RWPE2 (cell line): ENCODE results near the gene C2CD2L.
A peak's percentile ranks its signal among the peaks of the same experiment; 100 is the strongest.
"Not testable (repeated sequence)": the region's sequence is repeated elsewhere in the genome, so short reads cannot be mapped to it uniquely, and the experiment has no call there.

ENCODE experiments used
- ATAC-seq: fragments of 200-7000 bp; cut with Tn5 transposase; 3 replicates; pipeline ENCODE4 v1.9.1; 2021; ENCODE audit warnings: low read depth
- DNase-seq: peaks from one replicate; pipeline ENCODE4 v3.0.0-alpha.2; 2020; ENCODE audit warnings: low spot score
- H3K27ac ChIP-seq: fragments of 450-650 bp; 2 replicates; pipeline ENCODE4 v1.5.1; 2017; ENCODE audit warnings: mild to moderate bottlenecking; ENCODE audit not compliant: poor library complexity, severe bottlenecking
- H3K27me3 ChIP-seq: fragments of 250-450 bp; sonication (Bioruptor Pico); 2 replicates; pipeline ENCODE4 v1.5.1; 2021; ENCODE audit warnings: mild to moderate bottlenecking, moderate library complexity; ENCODE audit not compliant: insufficient read depth, poor library complexity, severe bottlenecking
- H3K36me3 ChIP-seq: fragments of 250-450 bp; sonication (Bioruptor Pico); 2 replicates; pipeline ENCODE4 v1.5.1; 2020; ENCODE audit warnings: low read depth, mild to moderate bottlenecking, moderate library complexity
- H3K4me1 ChIP-seq: fragments of 250-450 bp; sonication (Bioruptor Pico); 2 replicates; pipeline ENCODE4 v1.5.1; 2021; ENCODE audit warnings: mild to moderate bottlenecking, moderate library complexity; ENCODE audit not compliant: insufficient read depth, poor library complexity, severe bottlenecking
- H3K4me3 ChIP-seq: fragments of 250-450 bp; sonication (Bioruptor Pico); 2 replicates; pipeline ENCODE4 v1.5.1; 2021; ENCODE audit warnings: mild to moderate bottlenecking, moderate library complexity; ENCODE audit not compliant: severe bottlenecking
- H3K9me3 ChIP-seq: fragments of 250-450 bp; sonication (Bioruptor Pico); 2 replicates; pipeline ENCODE4 v1.5.1; 2021; ENCODE audit warnings: mild to moderate bottlenecking, moderate library complexity; ENCODE audit not compliant: severe bottlenecking
- TF ChIP-seq, protein P1 (sequence below): fragments of 450-650 bp; IDR thresholded peaks from one replicate; pipeline ENCODE4 v1.5.1; 2017; ENCODE audit warnings: mild to moderate bottlenecking, moderate library complexity; ENCODE audit not compliant: poor library complexity, severe bottlenecking

The C2CD2L gene

DNA sequence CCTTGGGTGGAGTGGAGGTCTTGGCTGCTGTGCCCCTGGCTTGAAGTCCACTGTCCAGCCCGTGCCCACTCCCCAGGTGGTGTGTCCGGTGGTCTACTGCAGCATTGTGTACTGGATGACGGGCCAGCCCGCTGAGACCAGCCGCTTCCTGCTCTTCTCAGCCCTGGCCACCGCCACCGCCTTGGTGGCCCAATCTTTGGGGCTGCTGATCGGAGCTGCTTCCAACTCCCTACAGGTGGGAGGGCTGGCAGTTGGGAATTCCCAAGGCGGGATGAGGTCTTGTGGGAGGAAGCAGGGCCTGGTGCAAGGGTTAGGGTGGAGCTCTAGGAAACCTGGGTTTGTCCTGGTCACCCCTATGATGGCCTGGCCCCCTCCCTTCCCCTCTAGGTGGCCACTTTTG lies 53.0 kb downstream of the C2CD2L start:
- Histone ChIP-seq H3K4me1 (no peaks in the 10 kb centered on the region), H3K27me3 (no peaks in the 10 kb centered on the region), H3K9me3 (no peaks in the 10 kb centered on the region), H3K27ac (no peak overlapping the region), H3K4me3 (no peak overlapping the region), H3K36me3 (no peaks in the 10 kb centered on the region)
- no peak for ATAC-seq
- DNase-seq, result no peak
- TF ChIP-seq, protein P1, sequence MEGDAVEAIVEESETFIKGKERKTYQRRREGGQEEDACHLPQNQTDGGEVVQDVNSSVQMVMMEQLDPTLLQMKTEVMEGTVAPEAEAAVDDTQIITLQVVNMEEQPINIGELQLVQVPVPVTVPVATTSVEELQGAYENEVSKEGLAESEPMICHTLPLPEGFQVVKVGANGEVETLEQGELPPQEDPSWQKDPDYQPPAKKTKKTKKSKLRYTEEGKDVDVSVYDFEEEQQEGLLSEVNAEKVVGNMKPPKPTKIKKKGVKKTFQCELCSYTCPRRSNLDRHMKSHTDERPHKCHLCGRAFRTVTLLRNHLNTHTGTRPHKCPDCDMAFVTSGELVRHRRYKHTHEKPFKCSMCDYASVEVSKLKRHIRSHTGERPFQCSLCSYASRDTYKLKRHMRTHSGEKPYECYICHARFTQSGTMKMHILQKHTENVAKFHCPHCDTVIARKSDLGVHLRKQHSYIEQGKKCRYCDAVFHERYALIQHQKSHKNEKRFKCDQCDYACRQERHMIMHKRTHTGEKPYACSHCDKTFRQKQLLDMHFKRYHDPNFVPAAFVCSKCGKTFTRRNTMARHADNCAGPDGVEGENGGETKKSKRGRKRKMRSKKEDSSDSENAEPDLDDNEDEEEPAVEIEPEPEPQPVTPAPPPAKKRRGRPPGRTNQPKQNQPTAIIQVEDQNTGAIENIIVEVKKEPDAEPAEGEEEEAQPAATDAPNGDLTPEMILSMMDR, result no peak

DNA sequence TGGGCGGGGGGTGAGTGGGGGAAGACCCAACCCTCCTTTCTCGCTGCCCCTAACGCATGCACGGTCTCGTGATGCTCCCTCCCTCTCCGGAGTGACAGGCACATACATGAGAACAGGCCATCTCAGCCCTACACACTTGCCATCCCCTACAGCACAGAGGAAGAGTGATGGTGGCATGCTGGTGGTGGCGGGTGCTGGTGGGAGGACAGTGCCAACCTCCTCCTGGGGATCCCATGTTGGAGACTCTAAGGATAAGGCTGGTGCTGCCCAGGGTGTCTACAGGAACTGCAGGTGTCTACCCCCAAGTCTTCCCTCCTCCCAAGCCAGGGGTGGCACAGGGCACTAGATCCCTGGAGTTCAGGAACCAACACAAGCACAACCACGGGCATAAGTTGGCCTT lies 54.7 kb downstream of the C2CD2L start:
- DNase-seq, result no peak
- H3K4me3 ChIP-seq, result no peak overlapping the region
- H3K4me1 ChIP-seq, result peaks cover 5% of the 10 kb centered on the region
- no peaks in the 10 kb centered on the region for H3K9me3 ChIP-seq
- ATAC-seq, result no peak
- no peaks in the 10 kb centered on the region for H3K36me3 ChIP-seq
- H3K27me3 ChIP-seq, result no peaks in the 10 kb centered on the region
- no peak overlapping the region for H3K27ac ChIP-seq
- TF ChIP-seq, protein P1, result no peak

DNA sequence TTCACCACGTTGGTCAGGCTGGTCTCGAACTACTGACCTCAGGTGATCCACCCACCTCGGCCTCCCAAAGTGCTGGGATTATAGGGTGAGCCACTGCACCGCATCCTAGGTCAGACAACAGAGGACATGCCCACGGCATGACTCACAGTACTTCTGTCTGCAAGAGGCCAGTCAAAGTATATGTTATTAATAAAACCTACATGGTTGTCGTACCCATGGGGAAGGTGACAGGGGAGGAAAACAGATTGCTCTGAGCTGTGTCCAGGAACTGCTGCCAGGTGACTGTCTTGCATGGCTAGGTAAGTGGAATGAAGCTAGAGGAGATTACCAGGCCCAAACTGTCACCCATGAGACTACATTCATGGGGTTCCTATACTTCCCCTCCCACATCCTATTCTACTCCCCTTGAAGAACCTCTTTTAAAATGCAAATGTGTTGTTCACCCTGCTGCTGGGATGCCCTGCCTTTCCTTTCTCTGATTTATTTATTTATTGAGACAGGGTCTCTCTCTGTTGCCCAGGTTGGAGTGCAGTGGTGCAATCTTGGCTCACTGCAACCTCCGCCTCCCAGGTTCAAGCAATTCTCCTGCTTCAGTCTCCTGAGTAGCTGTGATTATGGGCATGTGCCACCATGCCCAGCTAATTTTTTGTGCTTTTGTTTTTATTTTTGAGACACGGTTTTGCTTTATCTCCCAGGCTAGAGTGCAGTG lies 59.4 kb downstream of the C2CD2L start:
- DNase-seq (no peak), ATAC-seq (peak; percentile 65)
- H3K4me1 ChIP-seq, result peaks cover 5% of the 10 kb centered on the region
- no peaks in the 10 kb centered on the region for H3K36me3 ChIP-seq
- TF ChIP-seq, protein P1, result no peak
- H3K4me3 ChIP-seq, result no peak overlapping the region
- H3K9me3 ChIP-seq, result no peaks in the 10 kb centered on the region
- peak overlapping the region; percentile 69 for H3K27ac ChIP-seq
- H3K27me3 ChIP-seq, result no peaks in the 10 kb centered on the region

DNA sequence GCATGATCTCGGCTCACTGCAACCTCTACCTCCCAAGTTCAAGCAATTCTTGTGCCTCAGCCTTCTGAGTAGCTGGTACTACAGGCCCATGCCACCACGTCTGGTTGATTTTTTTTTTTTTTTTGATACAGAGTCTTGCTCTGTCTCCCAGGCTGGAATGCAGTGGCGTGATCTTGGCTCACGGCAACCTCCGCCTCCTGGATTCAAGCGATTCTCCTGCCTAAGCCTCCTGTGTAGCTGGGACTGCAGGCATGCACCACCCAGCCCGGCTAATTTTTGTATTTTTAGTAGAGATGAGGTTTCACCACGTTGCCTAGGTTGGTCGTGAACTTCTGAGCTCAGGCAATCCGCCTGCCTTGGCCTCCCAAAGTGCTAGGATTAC lies 59.9 kb downstream of the C2CD2L start:
- H3K4me3 ChIP-seq, H3K36me3 ChIP-seq, ATAC-seq, DNase-seq, H3K4me1 ChIP-seq, H3K9me3 ChIP-seq, H3K27me3 ChIP-seq: not testable (repeated sequence)
- peak overlapping the region; percentile 69 for H3K27ac ChIP-seq

DNA sequence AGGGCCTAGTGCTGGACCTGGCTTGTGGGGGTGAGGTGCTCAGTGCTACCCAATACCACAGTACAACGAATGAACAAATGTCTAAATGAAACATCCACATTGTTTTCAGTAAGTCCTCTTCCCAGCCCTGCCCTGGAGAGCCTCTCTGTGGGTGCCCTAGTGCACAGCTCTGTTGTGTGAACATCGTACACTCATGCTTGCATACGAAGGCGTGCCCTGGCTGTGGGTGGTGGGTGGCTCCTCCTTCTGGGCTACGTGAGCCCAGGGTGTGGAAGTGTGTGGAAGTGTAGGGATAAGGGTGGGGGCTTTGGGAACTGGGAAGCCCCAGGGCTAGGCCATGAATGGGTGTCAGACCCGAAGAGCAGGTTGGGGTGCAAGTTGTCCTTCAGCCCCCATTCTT lies 60.8 kb downstream of the C2CD2L start:
- Histone ChIP-seq H3K27me3 (no peaks in the 10 kb centered on the region), H3K27ac (peak overlapping the region; percentile 69), H3K4me3 (no peak overlapping the region), H3K36me3 (no peaks in the 10 kb centered on the region), H3K9me3 (no peaks in the 10 kb centered on the region), H3K4me1 (peaks cover 5% of the 10 kb centered on the region)
- no peak for DNase-seq
- ATAC-seq, result no peak
- TF ChIP-seq, protein P1, result no peak
